Duodenal mucosa (tissue), 2 donors: Measurements from ENCODE around the gene GALNT10.

Experiments used
- H3K27ac ChIP-seq: one replicate; pipeline ENCODE4 v1.7.0; 2013; ENCODE audit warnings: low read depth, low read length
- H3K27me3 ChIP-seq, 2 donors: one replicate each; pipeline ENCODE4 v1.7.0; 2013; ENCODE audit warnings: low read length in 2 of 2, control low read depth in 1 of 2; ENCODE audit not compliant: insufficient read depth in 2 of 2, control insufficient read depth in 1 of 2
- H3K36me3 ChIP-seq, 2 donors: one replicate each; pipeline ENCODE4 v1.7.0; 2013; ENCODE audit warnings: low read length in 2 of 2, control low read depth in 1 of 2; ENCODE audit not compliant: insufficient read depth in 2 of 2, control insufficient read depth in 1 of 2
- H3K4me1 ChIP-seq, 2 donors: one replicate each; pipeline ENCODE4 v1.7.0; 2013; ENCODE audit warnings: low read length in 2 of 2, control low read depth in 1 of 2; ENCODE audit not compliant: insufficient read depth in 2 of 2, control insufficient read depth in 1 of 2
- H3K4me3 ChIP-seq, 2 donors: one replicate each; pipeline ENCODE4 v1.7.0; 2013; ENCODE audit warnings: low read length in 2 of 2, low read depth in 1 of 2
- H3K9ac ChIP-seq, 2 donors: one replicate each; pipeline ENCODE4 v1.7.0; 2013; ENCODE audit warnings: low read length in 2 of 2, low read depth in 1 of 2
- H3K9me3 ChIP-seq, 2 donors: one replicate each; pipeline ENCODE4 v1.7.0; 2013; ENCODE audit warnings: low read length in 2 of 2, control low read depth in 1 of 2; ENCODE audit not compliant: control insufficient read depth in 1 of 2

The GALNT10 gene

DNA sequence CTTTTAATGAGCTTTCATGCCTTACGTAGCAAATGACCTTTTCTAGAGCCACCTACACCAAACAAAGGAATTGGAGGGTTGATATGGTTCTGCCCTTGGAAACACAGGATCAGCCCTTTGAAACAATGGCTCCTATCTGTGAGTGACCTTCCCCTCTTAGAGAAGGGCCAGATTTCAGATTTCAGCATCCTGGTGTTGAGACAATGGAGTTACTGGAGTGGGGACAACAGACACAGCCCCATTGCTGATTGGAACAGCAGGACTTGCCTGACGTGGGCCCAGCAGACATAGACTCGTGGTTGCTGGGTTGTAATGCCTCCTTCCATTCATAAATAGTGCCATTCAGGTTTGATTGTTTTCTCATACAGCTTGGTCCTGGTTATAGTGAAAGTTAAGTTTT, 96.0 kb downstream of the GALNT10 start:
- peaks cover 4 to 25% of the 10 kb centered on the region in 2 donors for H3K4me1 ChIP-seq
- no peak overlapping the region for H3K4me3 ChIP-seq
- no peaks in the 10 kb centered on the region for H3K27me3 ChIP-seq
- no peaks in the 10 kb centered on the region for H3K9me3 ChIP-seq
- H3K9ac ChIP-seq: no peak overlapping the region
- H3K27ac ChIP-seq: no peak overlapping the region
- H3K36me3 ChIP-seq: no peaks in the 10 kb centered on the region

DNA sequence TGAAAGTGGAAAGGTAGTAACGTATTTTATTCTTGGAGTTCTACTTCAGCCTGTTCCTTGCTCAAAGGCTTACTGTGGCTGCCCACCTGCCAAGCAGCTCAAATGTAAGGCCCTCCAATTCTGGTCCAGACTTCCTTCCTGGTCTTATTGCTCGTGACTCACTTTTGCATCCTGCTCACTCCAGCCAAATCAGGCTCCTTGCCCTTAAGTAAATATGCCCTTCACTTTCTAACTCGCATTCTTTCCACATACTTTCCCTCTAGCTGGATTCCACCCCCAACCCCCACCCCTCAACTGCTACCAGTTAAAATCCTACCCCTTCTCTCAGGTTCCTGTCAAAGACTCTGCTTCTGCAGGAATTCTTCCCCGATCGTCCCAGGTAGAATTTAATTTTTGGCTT, 96.6 kb downstream of the GALNT10 start:
- Histone ChIP-seq H3K36me3 (no peaks in the 10 kb centered on the region), H3K9ac (no peak overlapping the region), H3K27ac (no peak overlapping the region), H3K27me3 (no peaks in the 10 kb centered on the region), H3K4me1 (peaks cover 4 to 25% of the 10 kb centered on the region in 2 donors), H3K9me3 (no peaks in the 10 kb centered on the region), H3K4me3 (no peak overlapping the region)

DNA sequence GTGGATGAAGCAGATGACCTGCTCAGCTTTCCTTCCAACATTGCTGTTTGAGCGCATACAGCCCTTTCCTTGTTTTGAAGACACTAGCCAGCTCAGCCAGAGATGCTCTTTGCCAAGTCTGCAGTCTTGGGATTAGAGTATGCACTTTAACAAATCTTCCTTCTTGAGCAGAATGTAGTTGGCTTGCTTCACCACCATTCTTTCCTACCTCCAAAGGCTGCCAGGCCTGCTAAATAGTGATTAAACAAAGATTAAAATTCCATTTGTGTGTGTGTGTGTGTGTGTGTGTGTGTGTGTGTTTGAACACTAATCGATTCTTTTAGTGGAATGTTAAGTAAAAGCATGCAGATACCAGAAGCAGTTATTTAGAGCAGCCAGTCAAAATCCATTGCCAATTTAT, 97.6 kb downstream of the GALNT10 start:
- H3K36me3 ChIP-seq: no peaks in the 10 kb centered on the region
- H3K4me1 ChIP-seq: peaks cover 4 to 25% of the 10 kb centered on the region in 2 donors
- H3K9me3 ChIP-seq: no peaks in the 10 kb centered on the region
- H3K9ac ChIP-seq: no peak overlapping the region
- no peaks in the 10 kb centered on the region for H3K27me3 ChIP-seq
- no peak overlapping the region for H3K27ac ChIP-seq
- H3K4me3 ChIP-seq: no peak overlapping the region

DNA sequence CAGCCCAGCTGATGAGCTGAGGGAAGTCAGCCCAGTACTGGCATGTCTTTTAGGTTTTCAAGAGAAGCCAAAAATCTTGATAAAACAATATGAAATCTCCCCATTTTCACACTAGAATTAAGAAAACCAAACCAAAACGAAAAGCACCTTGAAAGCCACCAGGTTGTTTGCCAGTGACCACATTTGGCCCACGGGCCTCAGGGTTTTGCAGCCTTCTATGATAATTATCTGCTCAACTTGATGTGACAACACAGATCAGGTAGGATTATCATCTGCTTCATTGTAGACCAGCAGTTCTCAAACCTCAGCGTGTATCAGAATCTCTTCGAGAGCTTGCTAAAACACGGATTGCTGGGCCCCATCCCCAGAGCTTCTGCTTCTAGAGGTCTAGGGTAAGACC, 101.4 kb downstream of the GALNT10 start:
- no peak overlapping the region for H3K9ac ChIP-seq
- H3K36me3 ChIP-seq: peaks cover 4 to 5% of the 10 kb centered on the region in 2 donors
- no peak overlapping the region for H3K27ac ChIP-seq
- no peaks in the 10 kb centered on the region for H3K9me3 ChIP-seq
- H3K27me3 ChIP-seq: no peaks in the 10 kb centered on the region
- H3K4me3 ChIP-seq: no peak overlapping the region
- peaks cover 9 to 21% of the 10 kb centered on the region in 2 donors for H3K4me1 ChIP-seq

DNA sequence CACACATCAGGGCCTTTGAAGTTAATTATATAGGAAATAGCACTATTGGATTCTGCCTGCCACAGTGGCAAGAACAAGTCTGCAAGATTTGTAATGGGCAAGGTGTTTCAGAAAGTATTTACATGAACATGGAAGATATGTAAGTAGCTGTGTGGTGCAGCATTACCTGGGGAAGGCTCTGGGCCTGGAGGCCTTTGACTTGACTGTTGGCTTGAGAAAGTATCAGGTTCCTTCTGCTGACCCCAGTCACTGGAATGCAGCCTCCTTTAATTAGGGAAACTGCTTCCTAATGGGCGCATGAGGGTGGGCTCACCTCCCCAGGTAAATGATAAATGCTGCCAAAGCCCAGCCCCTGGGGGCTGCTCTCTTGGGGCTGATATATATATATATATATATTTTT, 102.7 kb downstream of the GALNT10 start:
- Histone ChIP-seq H3K27ac (no peak overlapping the region), H3K27me3 (no peaks in the 10 kb centered on the region), H3K9ac (no peak overlapping the region), H3K9me3 (no peaks in the 10 kb centered on the region), H3K36me3 (peaks cover 4 to 5% of the 10 kb centered on the region in 2 donors), H3K4me3 (no peak overlapping the region), H3K4me1 (peaks cover 9 to 16% of the 10 kb centered on the region in 2 donors)

DNA sequence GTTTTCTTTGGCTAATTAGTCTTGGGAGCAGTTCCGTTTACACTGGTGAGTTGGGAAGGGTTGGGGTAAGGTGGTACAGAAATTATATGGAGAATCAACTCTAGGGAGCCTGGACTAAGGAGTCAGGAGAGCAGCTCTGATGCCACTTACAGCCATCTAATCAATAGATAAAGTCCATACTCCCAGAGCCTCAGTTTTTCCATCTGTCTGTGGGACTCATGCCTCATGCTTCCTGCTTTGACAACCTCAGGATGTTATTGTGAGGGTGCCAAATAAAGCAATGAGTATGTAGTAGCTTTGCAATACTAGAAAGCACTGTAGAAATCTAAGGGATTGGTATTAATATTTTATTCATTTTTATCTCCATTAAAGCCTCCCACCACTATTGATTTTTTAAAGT, 105.0 kb downstream of the GALNT10 start:
- no peak overlapping the region for H3K27ac ChIP-seq
- no peak overlapping the region for H3K9ac ChIP-seq
- no peaks in the 10 kb centered on the region for H3K27me3 ChIP-seq
- H3K4me3 ChIP-seq: no peak overlapping the region
- H3K36me3 ChIP-seq: peaks cover 4 to 5% of the 10 kb centered on the region in 2 donors
- no peaks in the 10 kb centered on the region for H3K9me3 ChIP-seq
- H3K4me1 ChIP-seq: peaks cover 9% of the 10 kb centered on the region in 2 donors

DNA sequence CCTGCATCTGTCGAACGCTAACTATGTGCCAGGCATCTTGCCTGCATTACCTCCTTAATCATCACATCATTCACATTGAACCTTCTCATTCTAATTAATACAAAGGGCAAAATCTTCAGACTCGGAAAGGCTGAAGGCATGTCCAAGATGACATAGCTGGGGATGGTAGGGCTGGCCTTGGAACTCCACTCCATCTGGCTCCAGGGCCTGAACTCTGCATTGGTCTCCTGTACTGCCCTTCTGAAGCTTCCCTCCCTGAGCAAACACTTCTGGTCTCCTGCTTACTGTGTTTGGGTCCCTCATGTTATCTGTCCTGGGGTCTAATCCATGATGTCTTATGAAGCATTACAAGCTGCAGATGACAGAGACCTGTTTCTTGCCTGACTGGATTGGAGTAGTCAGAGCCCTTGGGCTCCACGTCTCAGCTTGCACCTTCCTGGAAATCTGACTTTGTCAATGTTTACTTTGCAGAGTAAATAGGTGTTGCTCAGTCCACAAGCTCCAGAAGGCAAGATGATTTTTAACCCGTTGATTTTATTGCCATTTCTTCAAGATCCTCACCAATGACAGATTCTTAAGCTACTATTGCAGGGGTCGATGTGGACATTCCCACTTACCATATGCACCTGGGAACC, 106.1 kb downstream of the GALNT10 start:
- Histone ChIP-seq H3K4me3 (no peak overlapping the region), H3K9ac (no peak overlapping the region), H3K27ac (no peak overlapping the region), H3K9me3 (no peaks in the 10 kb centered on the region), H3K4me1 (peaks cover 9% of the 10 kb centered on the region in 2 donors), H3K36me3 (peaks cover 4 to 5% of the 10 kb centered on the region in 2 donors), H3K27me3 (no peaks in the 10 kb centered on the region)

DNA sequence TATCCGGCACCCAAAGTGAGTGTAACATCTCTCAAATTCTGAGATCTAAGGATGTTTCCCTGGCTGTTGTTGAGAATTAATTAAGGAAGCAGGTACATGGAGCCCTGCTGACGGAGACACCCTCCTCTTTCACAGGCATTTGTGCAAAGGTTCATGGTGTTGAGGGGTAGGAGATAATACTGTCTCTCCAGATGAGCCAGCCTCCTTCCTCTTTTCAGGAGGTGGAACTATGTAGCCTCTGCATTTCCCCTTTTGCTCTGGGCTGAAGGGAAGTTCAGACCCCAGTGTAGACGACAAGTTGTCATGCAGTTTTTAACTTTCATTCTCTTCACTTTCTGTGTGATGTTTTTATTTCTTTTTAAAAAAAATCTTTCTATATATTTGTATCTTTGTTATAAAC, 107.5 kb downstream of the GALNT10 start:
- Histone ChIP-seq H3K9ac (no peak overlapping the region), H3K9me3 (no peaks in the 10 kb centered on the region), H3K4me3 (no peak overlapping the region), H3K36me3 (peaks cover 8 to 10% of the 10 kb centered on the region in 2 donors), H3K27ac (no peak overlapping the region), H3K27me3 (no peaks in the 10 kb centered on the region), H3K4me1 (peaks cover 9 to 14% of the 10 kb centered on the region in 2 donors)

DNA sequence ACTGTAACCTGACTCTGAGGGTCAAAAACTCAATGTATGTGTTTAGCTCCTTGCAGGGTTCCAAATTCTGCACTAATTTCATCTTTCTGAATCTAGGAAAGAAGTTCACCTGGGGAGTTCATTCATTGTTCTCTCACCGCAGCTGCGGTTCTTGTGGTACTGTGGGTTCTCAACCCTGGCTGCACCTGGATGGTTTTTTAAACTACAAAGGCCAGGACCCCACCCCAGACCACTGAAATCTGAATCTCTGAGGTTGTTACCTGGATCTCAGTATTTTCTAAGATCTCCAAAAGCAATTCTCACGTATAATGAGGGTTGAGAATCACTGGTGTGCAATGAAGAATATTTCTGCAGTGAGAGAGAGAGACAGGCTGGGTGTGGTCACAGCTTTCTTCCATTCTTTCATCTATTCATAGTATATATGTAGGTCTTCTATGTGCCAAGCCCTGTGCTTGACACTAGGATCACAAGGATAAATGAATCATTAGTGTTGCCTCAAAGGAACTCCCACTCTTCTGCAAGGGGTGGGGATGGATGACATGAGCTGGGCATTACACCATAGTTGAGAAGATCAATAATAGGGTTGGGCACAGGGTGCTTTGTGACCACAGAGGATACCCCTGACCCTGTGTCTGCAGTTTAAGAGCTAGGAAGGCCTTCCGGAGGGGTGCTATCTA, 109.8 kb downstream of the GALNT10 start:
- Histone ChIP-seq H3K9ac (no peak overlapping the region), H3K27ac (no peak overlapping the region), H3K4me3 (no peak overlapping the region), H3K36me3 (peaks cover 5 to 10% of the 10 kb centered on the region in 2 donors), H3K4me1 (peaks cover 9 to 20% of the 10 kb centered on the region in 2 donors), H3K27me3 (no peaks in the 10 kb centered on the region), H3K9me3 (no peaks in the 10 kb centered on the region)

DNA sequence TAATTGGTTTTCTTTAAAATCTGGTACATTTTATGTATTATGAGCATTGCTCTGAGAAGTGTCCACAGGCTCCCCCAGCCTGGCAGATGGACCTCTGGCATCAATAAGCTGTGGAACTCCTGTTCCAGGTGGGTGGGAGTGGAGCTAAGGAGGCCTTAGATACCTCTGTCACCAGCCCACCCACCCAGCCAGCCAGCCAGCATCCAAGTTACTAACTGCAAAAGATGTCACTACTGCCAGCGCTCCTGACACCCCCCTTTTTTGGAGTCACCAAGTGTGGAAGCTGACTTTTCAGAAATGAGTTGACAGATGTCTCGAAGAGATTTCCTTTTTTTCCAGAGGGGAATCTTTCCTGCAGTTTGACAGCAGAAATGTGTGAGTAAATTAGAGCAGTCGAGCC, 111.2 kb downstream of the GALNT10 start:
- Histone ChIP-seq H3K27ac (no peak overlapping the region), H3K27me3 (no peaks in the 10 kb centered on the region), H3K4me1 (peaks cover 5 to 16% of the 10 kb centered on the region in 2 donors), H3K36me3 (peaks cover 4 to 5% of the 10 kb centered on the region in 2 donors), H3K9me3 (no peaks in the 10 kb centered on the region), H3K4me3 (no peak overlapping the region), H3K9ac (no peak overlapping the region)
